Glutamatergic neuron (in vitro differentiated cells): ENCODE measurements around the gene UGT2B17. TPM values are rescaled to one million over a fixed set of nuclear protein-coding genes. Genes with fewer than 3 reads are reported as not detected.
"Not testable (repeated sequence)": the region's sequence is repeated elsewhere in the genome, so short reads cannot be mapped to it uniquely, and the experiment has no call there.

Experiments used
- DNase-seq: peaks from one replicate; pipeline ENCODE4 v3.0.0; 2022
- H3K27ac Mint-ChIP-seq: one replicate; pipeline ENCODE4 v1.8.0; 2020; ENCODE audit warnings: mild to moderate bottlenecking, mixed read lengths, inconsistent platforms; ENCODE audit not compliant: unreplicated experiment
- H3K27me3 Mint-ChIP-seq: one replicate; pipeline ENCODE4 v1.8.0; 2020; ENCODE audit warnings: mild to moderate bottlenecking, moderate library complexity, mixed read lengths, inconsistent platforms; ENCODE audit not compliant: unreplicated experiment
- H3K36me3 Mint-ChIP-seq: one replicate; pipeline ENCODE4 v1.8.0; 2020; ENCODE audit warnings: mild to moderate bottlenecking, mixed read lengths, inconsistent platforms; ENCODE audit not compliant: unreplicated experiment
- H3K4me1 Mint-ChIP-seq: one replicate; pipeline ENCODE4 v1.8.0; 2020; ENCODE audit warnings: mild to moderate bottlenecking, low read depth, mixed read lengths, inconsistent platforms; ENCODE audit not compliant: unreplicated experiment
- H3K4me3 Mint-ChIP-seq: one replicate; pipeline ENCODE4 v1.8.0; 2020; ENCODE audit warnings: mild to moderate bottlenecking, mixed read lengths, inconsistent platforms; ENCODE audit not compliant: unreplicated experiment
- H3K9me3 Mint-ChIP-seq: one replicate; pipeline ENCODE4 v1.8.0; 2020; ENCODE audit warnings: mild to moderate bottlenecking, moderate library complexity, mixed read lengths, inconsistent platforms; ENCODE audit not compliant: unreplicated experiment
- long read RNA-seq: library from polyadenylated mRNA; unstranded; transcript quantifications from one replicate; pipeline ENCODE4 v2.0.0, GENCODE V29; 2020; ENCODE audit not compliant: unreplicated experiment
- total RNA-seq: library from RNA; stranded (reverse); fragmentation: NEBNext Ultra II Directional; extraction: Animal tissue kit (Norgen Biotek cat#: 25700); gene quantifications from one replicate; pipeline ENCODE4 v1.2.1, GENCODE V29; 2021; ENCODE audit not compliant: unreplicated experiment
- TF ChIP-seq, protein P1 (sequence below): fragments of 200-600 bp; sonication (generic); IDR thresholded peaks from one replicate; pipeline ENCODE4 v1.5.0; 2021; ENCODE audit not compliant: partially characterized antibody, unreplicated experiment

The UGT2B17 gene
- not detected for total RNA-seq
- long read RNA-seq, result 0 reads

- no peak within 1 kb of the TSS for H3K27ac Mint-ChIP-seq
- H3K36me3 Mint-ChIP-seq, result no peaks in the 10 kb centered on the region
These were observed at the start of gene UGT2B17 for GRCh38 chr4:68576272-68577125. UGT2B17 (minus strand) TSS chr4:68576322; CDS start chr4:68568484, 7,838 bp downstream.

GRCh38 chr4:68622731-68623130, 46.6 kb upstream of the UGT2B17 start:
- not testable (repeated sequence) for H3K27me3 Mint-ChIP-seq

More at GRCh38 chr4:68576272-68577125, at the start of gene UGT2B17:
- H3K4me1 Mint-ChIP-seq, result no peaks in the 10 kb centered on the region
- no peak for DNase-seq
- H3K4me3 Mint-ChIP-seq, result no peak within 1 kb of the TSS
- peaks cover 9% of the 10 kb centered on the region for H3K9me3 Mint-ChIP-seq
- TF ChIP-seq, protein P1, sequence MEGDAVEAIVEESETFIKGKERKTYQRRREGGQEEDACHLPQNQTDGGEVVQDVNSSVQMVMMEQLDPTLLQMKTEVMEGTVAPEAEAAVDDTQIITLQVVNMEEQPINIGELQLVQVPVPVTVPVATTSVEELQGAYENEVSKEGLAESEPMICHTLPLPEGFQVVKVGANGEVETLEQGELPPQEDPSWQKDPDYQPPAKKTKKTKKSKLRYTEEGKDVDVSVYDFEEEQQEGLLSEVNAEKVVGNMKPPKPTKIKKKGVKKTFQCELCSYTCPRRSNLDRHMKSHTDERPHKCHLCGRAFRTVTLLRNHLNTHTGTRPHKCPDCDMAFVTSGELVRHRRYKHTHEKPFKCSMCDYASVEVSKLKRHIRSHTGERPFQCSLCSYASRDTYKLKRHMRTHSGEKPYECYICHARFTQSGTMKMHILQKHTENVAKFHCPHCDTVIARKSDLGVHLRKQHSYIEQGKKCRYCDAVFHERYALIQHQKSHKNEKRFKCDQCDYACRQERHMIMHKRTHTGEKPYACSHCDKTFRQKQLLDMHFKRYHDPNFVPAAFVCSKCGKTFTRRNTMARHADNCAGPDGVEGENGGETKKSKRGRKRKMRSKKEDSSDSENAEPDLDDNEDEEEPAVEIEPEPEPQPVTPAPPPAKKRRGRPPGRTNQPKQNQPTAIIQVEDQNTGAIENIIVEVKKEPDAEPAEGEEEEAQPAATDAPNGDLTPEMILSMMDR, result no peak
- peaks cover 4% of the 10 kb centered on the region for H3K27me3 Mint-ChIP-seq

DNA sequence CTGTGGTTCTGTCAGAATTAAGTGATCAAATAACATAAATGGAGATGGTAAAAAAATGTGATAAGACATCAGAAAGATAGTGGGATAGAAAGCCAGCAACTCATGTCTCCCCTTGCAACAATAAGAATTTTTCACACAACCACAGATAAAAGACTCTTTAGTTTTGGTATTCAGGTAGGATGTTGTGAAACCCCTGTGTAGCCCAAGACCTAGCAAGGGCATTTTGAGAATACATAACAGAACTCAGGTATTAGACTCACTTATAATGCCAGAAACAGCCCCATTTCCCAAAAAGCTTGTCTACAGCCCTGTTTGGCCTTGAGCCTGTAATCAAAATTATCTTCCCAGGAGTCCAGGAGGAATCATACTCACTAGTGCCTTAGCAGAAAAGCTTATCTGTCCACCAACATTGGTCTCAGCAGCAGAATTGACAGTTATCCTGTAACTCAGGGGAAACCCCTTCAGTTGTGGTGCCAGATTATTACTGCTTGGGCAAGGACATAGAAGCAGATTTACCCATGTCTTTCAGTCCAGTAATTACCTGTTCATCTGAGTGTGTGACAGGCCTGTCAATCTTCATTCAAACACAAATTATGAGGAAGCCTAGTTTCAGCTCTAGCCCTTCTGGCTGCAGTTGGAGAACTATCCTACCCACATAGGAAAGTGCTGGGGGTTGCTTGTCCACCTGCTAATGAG, 41.0 kb upstream of the UGT2B17 start:
- peaks cover 2% of the 10 kb centered on the region for H3K9me3 Mint-ChIP-seq
- no peak overlapping the region for H3K4me3 Mint-ChIP-seq
- H3K27me3 Mint-ChIP-seq, result peaks cover 3% of the 10 kb centered on the region
- H3K36me3 Mint-ChIP-seq, result peaks cover 5% of the 10 kb centered on the region
- TF ChIP-seq, protein P1, result no peak
- H3K27ac Mint-ChIP-seq, result no peak overlapping the region
- DNase-seq, result no peak
- no peaks in the 10 kb centered on the region for H3K4me1 Mint-ChIP-seq

More at GRCh38 chr4:68622731-68623130, 46.6 kb upstream of the UGT2B17 start:
- not testable (repeated sequence) for H3K36me3 Mint-ChIP-seq, H3K4me1 Mint-ChIP-seq, H3K27ac Mint-ChIP-seq, DNase-seq, H3K4me3 Mint-ChIP-seq, H3K9me3 Mint-ChIP-seq

GRCh38 chr4:68615699-68616422, 39.7 kb upstream of the UGT2B17 start:
- DNase-seq, result no peak
- no peaks in the 10 kb centered on the region for H3K4me1 Mint-ChIP-seq
- H3K27me3 Mint-ChIP-seq, result peaks cover 3% of the 10 kb centered on the region
- TF ChIP-seq, protein P1, result no peak
- H3K36me3 Mint-ChIP-seq, result peaks cover 5% of the 10 kb centered on the region
- H3K27ac Mint-ChIP-seq, result no peak overlapping the region
- peaks cover 2% of the 10 kb centered on the region for H3K9me3 Mint-ChIP-seq
- no peak overlapping the region for H3K4me3 Mint-ChIP-seq

GRCh38 chr4:68613752-68614151, 37.6 kb upstream of the UGT2B17 start:
- TF ChIP-seq, protein P1, result no peak
- Mint-ChIP-seq H3K27me3 (no peaks in the 10 kb centered on the region), H3K4me3 (no peak overlapping the region), H3K36me3 (no peaks in the 10 kb centered on the region), H3K4me1 (no peaks in the 10 kb centered on the region), H3K9me3 (no peaks in the 10 kb centered on the region), H3K27ac (no peak overlapping the region)
- DNase-seq, result no peak
